COLO829 (cell line): ENCODE measurements around the gene NAALADL2.

Source experiments
- DNase-seq: peaks from one replicate; pipeline ENCODE4 v3.0.0; 2012; ENCODE audit warnings: low spot score

The NAALADL2 gene

DNA sequence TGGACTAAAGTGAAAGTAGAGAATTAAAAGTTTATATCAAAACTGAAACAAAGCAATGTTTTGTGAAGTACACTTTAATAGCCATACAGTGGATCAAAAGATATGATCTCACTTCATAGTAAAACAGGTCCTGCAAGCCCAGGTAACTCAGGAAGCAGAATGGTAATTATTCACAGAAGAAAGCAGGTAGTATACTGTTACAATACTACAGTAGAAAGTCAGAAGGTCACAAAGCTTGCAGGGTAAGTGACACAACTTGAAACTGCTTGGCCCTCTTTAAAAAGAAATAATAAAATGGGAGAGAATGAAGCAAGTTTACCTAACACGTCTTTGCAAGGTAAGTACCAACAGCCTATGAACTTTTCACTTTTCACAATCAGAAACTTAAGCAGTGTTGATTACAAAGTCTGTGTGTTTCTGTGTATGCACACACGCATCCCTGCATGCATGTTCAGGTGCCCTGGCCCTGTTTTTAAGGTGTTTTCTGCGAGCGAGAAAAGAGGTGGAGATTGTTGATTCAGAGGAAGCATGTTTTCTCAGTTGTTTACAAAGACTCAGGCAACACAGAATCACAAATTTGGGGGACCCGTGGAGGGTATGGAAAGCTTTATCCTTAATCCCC lies at the start of gene NAALADL2:
Gene NAALADL2, plus strand, starts transcription at position 221 of the 622 bp plus-strand sequence.
- DNase-seq: no peak

- no peak for DNase-seq
Measured at GRCh38 chr3:174810254-174810653, 48.9 kb upstream of the NAALADL2 start.

DNA sequence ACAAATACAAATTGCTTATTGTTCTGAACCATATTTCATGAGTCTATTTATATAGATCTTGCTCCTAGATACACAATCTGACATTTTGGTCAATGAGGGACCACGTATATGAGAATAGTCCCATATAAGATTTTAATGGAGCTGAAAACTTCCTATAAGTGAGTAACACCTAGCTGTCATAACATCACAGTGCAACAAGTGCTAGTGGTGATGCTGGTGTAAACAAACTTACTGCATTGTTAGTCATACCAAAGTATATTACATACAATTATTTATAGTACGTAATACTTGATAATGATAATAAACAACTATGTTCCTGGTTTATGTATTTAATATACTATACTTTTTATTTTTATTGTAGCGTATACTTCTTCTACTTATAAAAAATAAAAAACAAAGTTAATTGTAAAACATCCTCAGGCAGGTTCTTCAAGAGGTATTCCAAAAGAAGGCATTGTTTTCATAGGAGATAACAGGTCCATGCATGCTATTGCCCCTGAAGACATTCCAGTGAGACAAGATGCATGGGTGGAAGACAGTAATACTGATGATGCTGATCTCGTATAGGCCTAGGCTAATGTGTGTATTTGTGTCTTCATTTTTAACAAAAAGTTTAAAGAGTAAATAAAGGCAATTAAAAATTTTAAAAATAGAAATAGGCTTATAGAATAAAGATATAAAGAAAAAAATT lies 46.8 kb upstream of the NAALADL2 start:
- no peak for DNase-seq

DNA sequence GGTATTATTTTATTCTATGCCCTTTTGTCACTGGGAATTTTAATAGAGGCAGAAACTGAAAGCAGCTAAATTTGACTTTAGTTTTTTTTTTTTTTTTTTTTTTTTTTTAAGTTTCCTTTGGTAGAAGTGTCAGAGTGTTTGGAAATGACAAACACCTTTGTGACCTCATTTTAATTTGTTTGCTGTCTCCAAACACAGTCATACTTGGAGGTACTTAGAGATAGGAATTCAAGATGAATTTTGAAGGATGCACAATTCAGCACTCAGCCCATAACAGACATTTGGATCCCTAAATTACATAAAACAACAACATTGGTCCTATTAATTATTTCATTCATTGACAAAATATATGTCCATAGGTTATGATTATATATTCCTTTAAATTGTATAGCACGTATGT lies 43.4 kb upstream of the NAALADL2 start:
- no peak for DNase-seq

- no peak for DNase-seq
Measured at GRCh38 chr3:174820885-174821284, 38.2 kb upstream of the NAALADL2 start.

DNA sequence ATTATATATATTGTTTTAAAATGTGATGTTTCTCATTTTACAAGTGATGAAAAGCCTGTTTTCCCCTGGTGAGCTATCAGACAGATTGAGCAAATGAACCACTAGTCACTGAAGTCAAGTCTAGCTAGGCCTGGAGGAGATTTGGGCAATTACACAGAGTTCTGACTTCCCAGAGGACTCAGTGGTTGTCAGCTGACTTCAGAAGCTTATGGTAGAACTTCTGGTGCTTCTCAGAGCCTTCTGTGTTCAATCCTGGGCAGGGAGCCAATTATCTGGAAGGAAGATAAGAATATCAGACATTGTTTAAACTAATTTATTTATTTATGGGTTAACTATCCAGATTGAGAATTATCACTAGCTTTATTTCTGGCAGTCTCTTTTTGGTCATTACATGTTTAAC lies 37.7 kb upstream of the NAALADL2 start:
- DNase-seq: peak; percentile 59

- DNase-seq: no peak
Measured at GRCh38 chr3:174822320-174822719, 36.8 kb upstream of the NAALADL2 start.

DNA sequence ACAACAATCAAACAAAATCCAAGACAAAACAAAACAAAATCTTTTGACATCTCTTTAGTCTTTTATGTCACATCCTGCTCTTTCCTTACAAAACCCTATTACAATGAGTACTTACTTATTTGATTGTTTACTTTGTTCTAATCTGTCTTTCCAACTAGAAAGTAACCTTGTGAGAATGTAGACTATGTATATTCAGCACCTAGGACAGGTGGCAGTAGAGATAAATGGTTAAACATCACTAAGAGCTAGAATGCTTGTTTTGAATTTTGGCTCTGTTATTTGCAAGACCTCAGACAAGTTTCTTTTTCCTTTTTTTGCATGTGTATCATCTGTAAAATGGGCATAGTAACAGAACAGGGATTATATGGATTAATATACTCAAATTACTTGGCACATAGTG lies 33.1 kb upstream of the NAALADL2 start:
- no peak for DNase-seq

DNA sequence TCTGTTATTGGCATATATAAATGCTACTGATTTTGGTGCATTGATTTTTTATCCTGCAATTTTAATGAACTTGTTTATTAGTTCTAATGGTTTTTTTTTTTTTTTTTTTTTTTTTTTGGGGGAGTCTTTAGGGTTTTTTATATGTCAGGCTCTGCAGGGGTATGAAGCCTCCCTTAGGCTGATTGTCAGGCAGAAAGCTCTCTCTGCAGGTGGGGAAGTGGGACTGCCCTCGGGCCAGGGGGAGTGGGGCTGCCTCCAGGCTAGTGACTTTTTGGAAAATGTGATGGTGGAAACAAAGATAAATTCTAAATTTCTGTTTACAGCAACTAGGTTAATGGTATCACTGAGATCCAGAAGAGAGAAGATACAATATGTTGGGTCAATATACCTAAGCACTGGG lies 14.4 kb upstream of the NAALADL2 start:
- DNase-seq: no peak

DNA sequence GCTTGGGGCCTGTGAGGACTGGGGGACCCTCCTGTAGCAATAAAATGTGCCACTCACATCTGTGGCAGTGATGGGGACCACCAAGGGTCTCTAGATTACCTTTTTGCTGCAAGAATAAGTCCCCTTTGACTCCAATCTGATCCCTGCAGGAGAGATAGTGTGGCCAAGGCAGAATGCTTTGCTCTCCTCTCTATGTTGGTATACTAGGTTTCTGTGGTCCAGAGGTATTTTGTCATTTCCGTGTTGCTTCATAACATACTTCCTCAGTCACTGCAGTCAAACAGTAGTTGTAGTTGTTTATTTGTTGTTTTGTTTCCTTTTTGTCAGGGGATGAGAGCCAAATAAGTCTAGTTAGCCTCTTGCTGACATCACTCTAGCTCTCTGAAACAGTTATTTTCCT lies 13.1 kb upstream of the NAALADL2 start:
- no peak for DNase-seq

- DNase-seq: no peak
Measured at GRCh38 chr3:174854987-174855386, 4.1 kb upstream of the NAALADL2 start.

DNA sequence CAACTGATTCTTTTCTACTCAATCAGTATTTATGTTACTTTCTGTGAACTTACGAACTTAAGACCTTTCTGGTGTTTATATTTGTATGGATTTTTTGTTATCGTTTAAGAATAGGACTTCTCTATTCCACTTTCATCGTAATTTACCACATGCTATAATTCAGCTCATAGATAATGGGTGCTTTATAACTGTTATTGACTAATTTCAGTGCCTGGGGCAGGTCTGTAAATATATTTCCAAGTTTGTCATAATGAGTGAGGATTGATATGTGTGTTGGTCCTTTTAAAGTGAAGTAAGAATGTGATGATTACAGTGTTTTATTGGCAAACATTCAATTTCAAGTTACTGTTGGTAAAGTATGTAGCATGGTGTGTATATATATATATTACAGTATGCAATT lies 1.8 kb upstream of the NAALADL2 start:
- peak; percentile 48 for DNase-seq

DNA sequence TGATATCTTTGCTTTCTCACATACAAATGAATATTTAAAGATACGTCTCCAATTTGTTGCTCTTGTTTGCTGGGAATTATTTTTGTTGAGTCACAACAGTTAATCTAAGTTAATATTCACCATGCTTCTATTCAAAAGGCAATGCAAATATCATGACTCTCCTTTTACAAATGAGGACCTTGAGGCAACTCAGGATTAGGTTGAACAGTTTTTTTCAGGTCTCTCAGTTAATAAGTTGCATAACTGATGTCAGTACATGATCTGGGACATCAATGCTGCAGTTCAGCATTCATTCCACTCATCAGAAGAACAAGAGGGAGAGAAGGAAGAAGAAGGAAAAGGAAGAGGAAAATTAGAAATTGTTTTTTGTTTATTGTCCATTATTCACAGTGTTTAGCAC lies 781 bp upstream of the NAALADL2 start:
- DNase-seq: no peak

GRCh38 chr3:174859756-174860155 lies 622 bp downstream of the NAALADL2 start:
- DNase-seq: no peak

GRCh38 chr3:174862101-174862500 lies 3.0 kb downstream of the NAALADL2 start:
- no peak for DNase-seq

GRCh38 chr3:174862666-174863065 lies 3.5 kb downstream of the NAALADL2 start:
- DNase-seq: no peak

GRCh38 chr3:174863488-174863887 lies 4.4 kb downstream of the NAALADL2 start:
- peak; percentile 11 for DNase-seq

- DNase-seq: no peak
Measured at GRCh38 chr3:174869448-174869847, 10.3 kb downstream of the NAALADL2 start.

- no peak for DNase-seq
Measured at GRCh38 chr3:174873832-174874657, 14.9 kb downstream of the NAALADL2 start.

DNA sequence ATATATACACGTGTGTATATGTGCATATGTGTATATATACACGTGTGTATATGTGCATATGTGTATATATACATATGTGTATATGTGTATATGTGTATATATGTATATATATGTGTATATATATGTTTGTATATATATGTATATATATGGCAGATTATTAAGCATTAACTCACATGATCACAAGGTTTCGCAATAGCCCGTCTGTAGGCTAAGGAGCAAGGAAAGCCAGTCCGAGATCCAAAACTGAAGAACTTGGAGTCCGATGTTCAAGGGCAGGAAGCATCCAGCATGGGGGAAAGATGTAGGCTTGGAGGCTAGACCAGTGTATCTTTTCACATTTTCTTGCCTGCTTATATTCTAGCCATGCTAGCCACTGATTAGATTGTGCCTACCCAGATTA lies 23.7 kb downstream of the NAALADL2 start:
- no peak for DNase-seq

GRCh38 chr3:174883881-174884675 lies 24.9 kb downstream of the NAALADL2 start:
- DNase-seq: no peak
